ENCODE data around the gene ARHGAP29. TPM values are rescaled to one million over a fixed set of nuclear protein-coding genes. Genes with fewer than 3 reads are reported as not detected.

Gene ARHGAP29
- total and polyA plus RNA-seq, 2 of the 8 experiments (the other 6 are each of a cell fraction or from before 2014, with no cell fraction given): 0.57 to 3.2 TPM

- Histone ChIP-seq H3K79me1 (ENCODE audit: low read depth, low read length) (no peaks in the 10 kb centered on the region), H2AFZ (ENCODE audit: low read length) (no peak overlapping the region), H3K23ac (ENCODE audit: insufficient read length) (no peak overlapping the region), H3K23me2 (ENCODE audit: low read depth, low read length) (no peaks in the 10 kb centered on the region), H4K8ac (ENCODE audit: extremely low read depth, insufficient read depth, low read length) (no peak overlapping the region), H3K4me1 (replicated peaks in 1 of 4; ENCODE audit: control insufficient read depth in 3 of 4, insufficient read depth in 4 of 4, low read length in 3 of 4) (no peaks in the 10 kb centered on the region; a peak in 1 of 7 replicates), H2BK120ac (replicated peaks; ENCODE audit: low read depth, low read length) (no peak overlapping the region), H3K79me2 (ENCODE audit: control insufficient read depth in 1 of 2, insufficient read depth in 2 of 2, low read length in 2 of 2) (no peaks in the 10 kb centered on the region), H3K4me2 (ENCODE audit: insufficient read depth in 1 of 2, low read depth in 2 of 2, low read length in 2 of 2) (no peak overlapping the region), H4K20me1 (replicated peaks in 1 of 2; ENCODE audit: control insufficient read depth in 1 of 2, insufficient read depth in 2 of 2, low read length in 2 of 2) (no peaks in the 10 kb centered on the region), H2AK5ac (ENCODE audit: low read depth, low read length) (no peak overlapping the region), H3K27me3 (replicated peaks in 1 of 4; ENCODE audit: control insufficient read depth in 3 of 4, extremely low read depth in 1 of 4, insufficient read depth in 3 of 4, low read length in 3 of 4) (no peaks in the 10 kb centered on the region), H3K9me3 (ENCODE audit: insufficient read depth in 2 of 2, low read depth in 1 of 2, low read length in 1 of 2) (no peaks in the 10 kb centered on the region), H4K91ac (replicated peaks; ENCODE audit: insufficient read length, low read length) (no peak overlapping the region), H2BK20ac (ENCODE audit: low read length) (no peak overlapping the region), H4K5ac (ENCODE audit: insufficient read length, low read depth, low read length) (no peak overlapping the region), H3K56ac (replicated peaks; ENCODE audit: insufficient read length, low read depth, low read length) (no peak overlapping the region), H3K27ac (ENCODE audit: low read depth, low read length) (no peak overlapping the region), H3K14ac (ENCODE audit: insufficient read length) (no peak overlapping the region), H2BK15ac (ENCODE audit: low read length) (no peak overlapping the region), H2BK5ac (ENCODE audit: low read depth, low read length) (no peak overlapping the region), H3K9ac (replicated peaks in 1 of 4; ENCODE audit: extremely low read depth in 1 of 4, low read depth in 3 of 4, low read length in 3 of 4) (no peak overlapping the region), H3K18ac (ENCODE audit: extremely low read depth, low read length) (no peak overlapping the region), H3K4ac (replicated peaks; ENCODE audit: insufficient read length, low read depth, low read length) (no peak overlapping the region), H3K4me3 (ENCODE audit: extremely low read depth in 1 of 4, insufficient read depth in 2 of 4, low read depth in 3 of 4, low read length in 4 of 4) (no peak overlapping the region), H3K36me3 (ENCODE audit: control insufficient read depth in 2 of 4, insufficient read depth in 4 of 4, low read length in 3 of 4) (no peaks in the 10 kb centered on the region), H2BK12ac (ENCODE audit: low read depth, low read length) (no peak overlapping the region)
- ChIA-PET CTCF (ENCODE audit: partially characterized antibody) (interaction anchor here (1.1 kb wide), 1 partner anchor 26 kb away, joined by 3 read pairs; no protein-coding TSS in a partner anchor), POLR2A (ENCODE audit: partially characterized antibody) (no interaction called here)
- no peak for FAIRE-seq
- WGBS, 2 experiments (ENCODE audit: extremely low coverage in 1 of 2, insufficient coverage in 1 of 2, insufficient read length in 1 of 2, insufficient replicate concordance in 2 of 2, low coverage in 1 of 2, low lambda C conversion rate in 2 of 2, missing lambda C conversion rate in 1 of 2): 96% methylated on average over 1 of the region's 1 CpG; no CpG with 5 or more reads in 1 of the 2 experiments
- DNase-seq (ENCODE audit: low read depth in 1 of 2, low spot score in 2 of 2): no peak
- TF ChIP-seq FOSL1 (IDR thresholded peaks at IDR 0.05; ENCODE audit: insufficient read depth, low read depth, low read length): no peak
- no peak for TF ChIP-seq YY1 (IDR thresholded peaks at IDR 0.05; ENCODE audit: low read depth, low read length)
- no peak for TF ChIP-seq JUND (IDR thresholded peaks at IDR 0.05; ENCODE audit: low read length)
- TF ChIP-seq PHF8 (conservative IDR thresholded peaks at IDR 0.05; ENCODE audit: low read depth, low read length): no peak
- TF ChIP-seq MAFK (IDR thresholded peaks at IDR 0.05; ENCODE audit: low read depth, low read length): no peak
- no peak for TF ChIP-seq SAP30 (IDR thresholded peaks at IDR 0.05; ENCODE audit: insufficient read depth, insufficient replicate concordance, low read length)
- TF ChIP-seq CEBPB (IDR thresholded peaks at IDR 0.05; ENCODE audit: low read depth, low read length): no peak
Measured at GRCh38 chr1:94153133-94153532, 84.3 kb downstream of the ARHGAP29 start.
